Stomach smooth muscle (tissue), 2 donors: ENCODE results near the gene GUCY1A2.

Experiments
- H3K27ac ChIP-seq: one replicate; pipeline ENCODE4 v1.7.0; 2013; ENCODE audit warnings: mild to moderate bottlenecking, low read length, inconsistent platforms
- H3K27me3 ChIP-seq, 2 donors: one replicate each; pipeline ENCODE4 v1.7.0; 2013; ENCODE audit warnings: low read length in 2 of 2; ENCODE audit not compliant: insufficient read depth in 2 of 2, control insufficient read depth in 1 of 2
- H3K36me3 ChIP-seq, 2 donors: one replicate each; pipeline ENCODE4 v1.7.0; 2013; ENCODE audit warnings: low read length in 2 of 2; ENCODE audit not compliant: control insufficient read depth in 2 of 2, insufficient read depth in 2 of 2
- H3K4me1 ChIP-seq: one replicate; pipeline ENCODE4 v1.7.0; 2013; ENCODE audit warnings: low read length; ENCODE audit not compliant: control insufficient read depth, insufficient read depth
- H3K4me3 ChIP-seq, 2 donors: one replicate each; pipeline ENCODE4 v1.7.0; 2013; ENCODE audit warnings: low read length in 2 of 2
- H3K9ac ChIP-seq, 2 donors: one replicate each; pipeline ENCODE4 v1.7.0; 2013; ENCODE audit warnings: low read length in 2 of 2, mild to moderate bottlenecking in 1 of 2
- H3K9me3 ChIP-seq, 2 donors: one replicate each; pipeline ENCODE4 v1.7.0; 2013; ENCODE audit warnings: low read length in 2 of 2; ENCODE audit not compliant: control insufficient read depth in 2 of 2
- donor health status: healthy.
- donor health status: Pancreatic carcinoma.

The GUCY1A2 gene

GRCh38 chr11:106971864-106972263 is 46.4 kb downstream of the GUCY1A2 start:
- H3K9me3 ChIP-seq: no peaks in the 10 kb centered on the region
- no peaks in the 10 kb centered on the region for H3K4me1 ChIP-seq
- H3K27me3 ChIP-seq: no peaks in the 10 kb centered on the region
- H3K27ac ChIP-seq: no peak overlapping the region
- no peak overlapping the region for H3K4me3 ChIP-seq
- no peaks in the 10 kb centered on the region for H3K36me3 ChIP-seq
- H3K9ac ChIP-seq: no peak overlapping the region

- Histone ChIP-seq H3K4me3 (no peak overlapping the region), H3K9ac (no peak overlapping the region), H3K27ac (no peak overlapping the region)
Measured at GRCh38 chr11:106969644-106970355, 48.5 kb downstream of the GUCY1A2 start.

GRCh38 chr11:106962995-106963394 is 55.3 kb downstream of the GUCY1A2 start:
- Histone ChIP-seq H3K9me3 (no peaks in the 10 kb centered on the region), H3K9ac (no peak overlapping the region), H3K27ac (no peak overlapping the region), H3K4me1 (no peaks in the 10 kb centered on the region), H3K36me3 (no peaks in the 10 kb centered on the region), H3K4me3 (no peak overlapping the region), H3K27me3 (no peaks in the 10 kb centered on the region)

More at GRCh38 chr11:106969644-106970355, 48.5 kb downstream of the GUCY1A2 start:
- Histone ChIP-seq H3K36me3 (no peaks in the 10 kb centered on the region), H3K4me1 (no peaks in the 10 kb centered on the region), H3K27me3 (no peaks in the 10 kb centered on the region), H3K9me3 (no peaks in the 10 kb centered on the region)

- H3K27ac ChIP-seq: no peak overlapping the region
- H3K4me3 ChIP-seq: no peak overlapping the region
- no peak overlapping the region for H3K9ac ChIP-seq
- no peaks in the 10 kb centered on the region for H3K4me1 ChIP-seq
- no peaks in the 10 kb centered on the region for H3K36me3 ChIP-seq
- H3K9me3 ChIP-seq: no peaks in the 10 kb centered on the region
- no peaks in the 10 kb centered on the region for H3K27me3 ChIP-seq
Measured at GRCh38 chr11:106961518-106961917, 56.8 kb downstream of the GUCY1A2 start.

GRCh38 chr11:106961048-106961447 is 57.2 kb downstream of the GUCY1A2 start:
- Histone ChIP-seq H3K36me3 (no peaks in the 10 kb centered on the region), H3K4me1 (no peaks in the 10 kb centered on the region), H3K4me3 (no peak overlapping the region), H3K27me3 (no peaks in the 10 kb centered on the region), H3K9me3 (no peaks in the 10 kb centered on the region), H3K9ac (no peak overlapping the region), H3K27ac (no peak overlapping the region)

- H3K27me3 ChIP-seq: no peaks in the 10 kb centered on the region
- H3K36me3 ChIP-seq: no peaks in the 10 kb centered on the region
- H3K9me3 ChIP-seq: no peaks in the 10 kb centered on the region
- H3K4me3 ChIP-seq: no peak overlapping the region
- no peaks in the 10 kb centered on the region for H3K4me1 ChIP-seq
- no peak overlapping the region for H3K9ac ChIP-seq
- no peak overlapping the region for H3K27ac ChIP-seq
Measured at GRCh38 chr11:106959800-106960199, 58.5 kb downstream of the GUCY1A2 start.

- Histone ChIP-seq H3K4me3 (no peak overlapping the region), H3K9ac (no peak overlapping the region), H3K4me1 (no peaks in the 10 kb centered on the region), H3K9me3 (no peaks in the 10 kb centered on the region), H3K27me3 (no peaks in the 10 kb centered on the region), H3K27ac (no peak overlapping the region), H3K36me3 (no peaks in the 10 kb centered on the region)
Measured at GRCh38 chr11:106959386-106959785, 58.9 kb downstream of the GUCY1A2 start.

- H3K9me3 ChIP-seq: no peaks in the 10 kb centered on the region
- H3K27ac ChIP-seq: no peak overlapping the region
- H3K4me3 ChIP-seq: no peak overlapping the region
- H3K4me1 ChIP-seq: no peaks in the 10 kb centered on the region
- no peaks in the 10 kb centered on the region for H3K36me3 ChIP-seq
- no peak overlapping the region for H3K9ac ChIP-seq
- no peaks in the 10 kb centered on the region for H3K27me3 ChIP-seq
Measured at GRCh38 chr11:106958517-106959248, 59.6 kb downstream of the GUCY1A2 start.

GRCh38 chr11:106957030-106957482 is 61.2 kb downstream of the GUCY1A2 start:
- Histone ChIP-seq H3K9ac (no peak overlapping the region), H3K27me3 (no peaks in the 10 kb centered on the region), H3K9me3 (no peaks in the 10 kb centered on the region), H3K4me3 (no peak overlapping the region), H3K36me3 (no peaks in the 10 kb centered on the region), H3K27ac (no peak overlapping the region), H3K4me1 (no peaks in the 10 kb centered on the region)

GRCh38 chr11:106950067-106950491 is 68.2 kb downstream of the GUCY1A2 start:
- no peaks in the 10 kb centered on the region for H3K4me1 ChIP-seq
- H3K4me3 ChIP-seq: no peak overlapping the region
- H3K9ac ChIP-seq: no peak overlapping the region
- H3K36me3 ChIP-seq: no peaks in the 10 kb centered on the region
- H3K27me3 ChIP-seq: no peaks in the 10 kb centered on the region
- no peaks in the 10 kb centered on the region for H3K9me3 ChIP-seq
- H3K27ac ChIP-seq: no peak overlapping the region

- H3K4me3 ChIP-seq: no peak overlapping the region
- no peak overlapping the region for H3K9ac ChIP-seq
- no peaks in the 10 kb centered on the region for H3K27me3 ChIP-seq
Measured at GRCh38 chr11:106943089-106943488, 75.2 kb downstream of the GUCY1A2 start.

More at GRCh38 chr11:106943089-106943488, 75.2 kb downstream of the GUCY1A2 start:
- Histone ChIP-seq H3K36me3 (no peaks in the 10 kb centered on the region), H3K27ac (no peak overlapping the region), H3K4me1 (no peaks in the 10 kb centered on the region), H3K9me3 (no peaks in the 10 kb centered on the region)
